ENCODE results near the gene MICAL2. TPM values are rescaled to one million over a fixed set of nuclear protein-coding genes. Genes with fewer than 3 reads are reported as not detected.

MICAL2 gene
- polyA plus RNA-seq, 3 donors, result 5.7 to 7.5 (median 6.0) TPM

GRCh38 chr11:12094872-12095800 is 15.3 kb upstream of the MICAL2 start:
- no peak for DNase-seq

GRCh38 chr11:12097219-12097618 is 13.2 kb upstream of the MICAL2 start:
- DNase-seq, result no peak

- no peak for DNase-seq
Observed at GRCh38 chr11:12098601-12099000, 11.8 kb upstream of the MICAL2 start.

GRCh38 chr11:12099132-12099873 is 11.1 kb upstream of the MICAL2 start:
- DNase-seq, result no peak

GRCh38 chr11:12100429-12100828 is 10.0 kb upstream of the MICAL2 start:
- no peak for DNase-seq

GRCh38 chr11:12100841-12101242 is 9.5 kb upstream of the MICAL2 start:
- no peak for DNase-seq

- DNase-seq, result no peak
Observed at GRCh38 chr11:12101318-12101717, 9.1 kb upstream of the MICAL2 start.

GRCh38 chr11:12102588-12103410 is 7.6 kb upstream of the MICAL2 start:
- no peak for DNase-seq

- no peak for DNase-seq
Observed at GRCh38 chr11:12103411-12104225, 6.8 kb upstream of the MICAL2 start.

GRCh38 chr11:12105471-12105870 is 4.9 kb upstream of the MICAL2 start:
- no peak for DNase-seq

GRCh38 chr11:12106101-12106500 is 4.3 kb upstream of the MICAL2 start:
- DNase-seq, result no peak

- DNase-seq, result no peak
Observed at GRCh38 chr11:12106501-12106900, 3.9 kb upstream of the MICAL2 start.

GRCh38 chr11:12108875-12109453 is 1.4 kb upstream of the MICAL2 start:
- DNase-seq, result no peak

GRCh38 chr11:12109591-12110196 is 696 bp upstream of the MICAL2 start:
- DNase-seq, result no peak

GRCh38 chr11:12110714-12111548 is 541 bp downstream of the MICAL2 start:
- DNase-seq, result no peak

- DNase-seq, result no peak
Observed at GRCh38 chr11:12111549-12112520, 1.4 kb downstream of the MICAL2 start.

GRCh38 chr11:12112750-12113149 is 2.4 kb downstream of the MICAL2 start:
- DNase-seq, result no peak

GRCh38 chr11:12113294-12113693 is 2.9 kb downstream of the MICAL2 start:
- DNase-seq, result no peak
